ENCODE results near the gene TIE1.
A peak's percentile ranks its signal among the peaks of the same experiment; 100 is the strongest.

Gene TIE1

DNA sequence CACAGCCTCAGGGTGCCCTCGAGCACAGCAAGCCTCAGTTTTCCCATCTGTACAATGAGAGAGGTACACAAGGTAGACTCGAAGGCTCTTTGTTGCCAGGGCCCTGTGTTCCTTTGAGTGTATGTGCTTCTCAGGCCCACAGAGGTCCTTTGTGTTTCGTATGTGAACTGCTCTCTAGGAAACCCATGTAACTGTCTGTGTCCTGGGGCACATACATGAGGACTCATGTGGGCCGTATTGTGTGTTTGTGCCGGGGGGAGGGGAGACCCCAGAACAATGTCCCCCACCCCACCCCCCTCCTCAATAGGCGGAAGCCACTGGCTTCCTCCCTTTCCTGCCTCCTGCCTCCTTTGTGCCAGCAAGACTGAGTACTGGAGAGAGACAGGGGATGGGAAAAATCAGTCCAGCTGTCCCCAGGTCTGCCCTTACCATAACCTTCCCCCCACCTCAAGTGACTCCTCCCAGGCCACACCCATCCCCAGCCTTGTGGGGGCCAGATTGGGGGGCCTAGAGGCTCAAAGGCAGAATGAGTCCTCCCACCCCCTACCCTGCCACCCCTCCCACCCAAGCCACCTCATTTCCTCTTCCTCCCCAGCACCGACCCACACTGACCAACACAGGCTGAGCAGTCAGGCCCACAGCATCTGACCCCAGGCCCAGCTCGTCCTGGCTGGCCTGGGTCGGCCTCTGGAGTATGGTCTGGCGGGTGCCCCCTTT lies at the start of gene TIE1:
TIE1 (plus strand) TSS at position 605 of the 717 bp plus-strand sequence; CDS start at position 695, 90 bp downstream.
- peak; percentile 44 for DNase-seq (ENCODE audit: low read depth)
- TF ChIP-seq MYC (IDR thresholded peaks at IDR 0.05; ENCODE audit: low read depth, low read length) = no peak
- TF ChIP-seq, protein P1, sequence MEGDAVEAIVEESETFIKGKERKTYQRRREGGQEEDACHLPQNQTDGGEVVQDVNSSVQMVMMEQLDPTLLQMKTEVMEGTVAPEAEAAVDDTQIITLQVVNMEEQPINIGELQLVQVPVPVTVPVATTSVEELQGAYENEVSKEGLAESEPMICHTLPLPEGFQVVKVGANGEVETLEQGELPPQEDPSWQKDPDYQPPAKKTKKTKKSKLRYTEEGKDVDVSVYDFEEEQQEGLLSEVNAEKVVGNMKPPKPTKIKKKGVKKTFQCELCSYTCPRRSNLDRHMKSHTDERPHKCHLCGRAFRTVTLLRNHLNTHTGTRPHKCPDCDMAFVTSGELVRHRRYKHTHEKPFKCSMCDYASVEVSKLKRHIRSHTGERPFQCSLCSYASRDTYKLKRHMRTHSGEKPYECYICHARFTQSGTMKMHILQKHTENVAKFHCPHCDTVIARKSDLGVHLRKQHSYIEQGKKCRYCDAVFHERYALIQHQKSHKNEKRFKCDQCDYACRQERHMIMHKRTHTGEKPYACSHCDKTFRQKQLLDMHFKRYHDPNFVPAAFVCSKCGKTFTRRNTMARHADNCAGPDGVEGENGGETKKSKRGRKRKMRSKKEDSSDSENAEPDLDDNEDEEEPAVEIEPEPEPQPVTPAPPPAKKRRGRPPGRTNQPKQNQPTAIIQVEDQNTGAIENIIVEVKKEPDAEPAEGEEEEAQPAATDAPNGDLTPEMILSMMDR (IDR thresholded peaks at IDR 0.05; ENCODE audit: low read depth, low read length) = no peak
- H3K4me3 ChIP-seq (ENCODE audit: low read depth, low read length) = no peak within 1 kb of the TSS

DNA sequence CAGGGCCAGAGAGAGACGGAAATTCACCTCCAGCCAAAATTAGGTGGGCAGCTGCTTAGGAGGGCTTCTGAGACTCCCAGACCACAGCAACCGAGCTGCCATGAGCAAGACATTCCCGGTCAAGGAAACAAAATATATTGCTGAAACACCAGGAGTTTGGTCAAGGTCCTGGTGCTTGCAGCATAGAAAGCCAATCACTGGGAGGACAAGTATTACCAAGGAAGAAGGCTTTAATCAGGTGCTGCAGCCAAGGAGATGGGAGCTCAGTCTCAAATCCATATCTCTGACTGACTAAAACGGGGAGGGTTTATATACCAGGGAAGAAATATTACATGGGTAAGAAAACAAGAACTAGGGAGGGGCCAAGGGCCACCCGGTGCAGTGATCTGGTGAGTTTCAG lies 49.8 kb upstream of the TIE1 start:
- DNase-seq (ENCODE audit: low read depth) = no peak
- TF ChIP-seq, protein P2, sequence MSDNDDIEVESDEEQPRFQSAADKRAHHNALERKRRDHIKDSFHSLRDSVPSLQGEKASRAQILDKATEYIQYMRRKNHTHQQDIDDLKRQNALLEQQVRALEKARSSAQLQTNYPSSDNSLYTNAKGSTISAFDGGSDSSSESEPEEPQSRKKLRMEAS (IDR thresholded peaks at IDR 0.05; ENCODE audit: low read depth, low read length) = no peak
- TF ChIP-seq, protein P1 (IDR thresholded peaks at IDR 0.05; ENCODE audit: low read depth, low read length) = no peak
- no peak for TF ChIP-seq MYC (IDR thresholded peaks at IDR 0.05; ENCODE audit: low read depth, low read length)
- no peak for TF ChIP-seq POLR2A (IDR thresholded peaks at IDR 0.05; ENCODE audit: extremely low read depth, insufficient read length)
- H3K4me3 ChIP-seq (ENCODE audit: low read depth, low read length) = no peak overlapping the region

DNA sequence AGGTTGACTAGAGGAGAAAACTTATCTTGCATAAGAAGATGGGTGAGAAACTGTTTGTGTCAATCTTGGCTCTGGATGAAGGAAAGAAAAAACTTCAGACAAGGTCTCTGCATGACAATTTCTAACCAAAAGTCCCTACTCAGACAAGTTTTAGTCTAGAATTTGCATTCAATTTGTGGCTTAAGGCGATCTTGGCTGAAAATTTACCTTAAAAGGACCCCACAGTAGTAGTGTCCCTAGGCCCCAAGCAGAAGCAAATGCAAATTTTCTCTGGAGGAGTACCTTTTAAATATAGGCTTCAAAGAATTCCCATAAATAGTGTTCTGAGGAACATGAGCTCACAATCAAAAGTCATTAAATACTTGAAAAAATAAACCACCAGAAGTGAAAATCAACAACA lies 48.6 kb upstream of the TIE1 start:
- DNase-seq (ENCODE audit: low read depth) = no peak
- no peak overlapping the region for H3K4me3 ChIP-seq (ENCODE audit: low read depth, low read length)
- TF ChIP-seq, protein P1 (IDR thresholded peaks at IDR 0.05; ENCODE audit: low read depth, low read length) = no peak
- TF ChIP-seq POLR2A (IDR thresholded peaks at IDR 0.05; ENCODE audit: extremely low read depth, insufficient read length) = no peak
- TF ChIP-seq, protein P2 (IDR thresholded peaks at IDR 0.05; ENCODE audit: low read depth, low read length) = no peak
- TF ChIP-seq MYC (IDR thresholded peaks at IDR 0.05; ENCODE audit: low read depth, low read length) = no peak

DNA sequence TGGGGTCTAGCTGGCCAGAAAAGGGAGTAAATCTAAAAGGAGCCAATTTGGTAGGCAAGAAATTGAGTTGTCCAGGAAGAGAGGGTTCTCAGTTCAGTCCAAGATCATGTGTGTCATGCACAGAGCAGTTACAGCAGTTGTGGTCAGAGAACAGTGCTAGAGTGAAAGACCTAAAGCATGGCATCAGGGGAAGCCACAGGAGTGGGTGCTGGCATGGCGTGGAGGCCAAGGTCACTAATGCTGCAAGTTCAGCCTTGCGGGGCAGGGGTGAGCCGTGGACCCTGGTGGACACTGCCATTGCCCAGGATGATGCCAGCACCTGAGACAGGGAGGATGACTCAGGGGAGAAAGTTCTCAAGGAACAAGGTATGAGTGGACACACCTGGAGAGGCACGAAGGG lies 47.6 kb upstream of the TIE1 start:
- no peak for DNase-seq (ENCODE audit: low read depth)
- H3K4me3 ChIP-seq (ENCODE audit: low read depth, low read length) = no peak overlapping the region
- no peak for TF ChIP-seq MYC (IDR thresholded peaks at IDR 0.05; ENCODE audit: low read depth, low read length)
- no peak for TF ChIP-seq POLR2A (IDR thresholded peaks at IDR 0.05; ENCODE audit: extremely low read depth, insufficient read length)
- TF ChIP-seq, protein P1 (IDR thresholded peaks at IDR 0.05; ENCODE audit: low read depth, low read length) = no peak
- TF ChIP-seq, protein P2 (IDR thresholded peaks at IDR 0.05; ENCODE audit: low read depth, low read length) = no peak

DNA sequence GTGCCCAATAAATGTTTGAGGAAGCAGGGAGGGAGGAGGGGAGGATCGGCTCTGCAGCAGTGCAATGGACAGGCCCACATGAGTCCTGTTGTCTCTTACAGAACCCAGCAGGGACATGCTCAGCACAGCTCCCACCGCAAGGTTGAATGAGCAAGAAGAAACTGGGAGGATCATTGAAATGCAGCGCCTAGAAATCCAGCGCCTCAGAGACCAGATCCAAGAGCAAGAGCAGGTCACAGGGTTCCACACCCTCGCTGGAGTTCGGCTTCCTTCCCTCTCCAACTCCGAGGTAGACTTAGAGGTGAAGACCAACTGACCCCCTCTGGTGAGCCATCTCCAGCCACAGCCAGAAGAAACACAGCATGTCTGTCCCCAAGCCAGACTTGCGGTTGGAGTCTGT lies 46.9 kb upstream of the TIE1 start:
- TF ChIP-seq, protein P2 (IDR thresholded peaks at IDR 0.05; ENCODE audit: low read depth, low read length) = no peak
- TF ChIP-seq, protein P1 (IDR thresholded peaks at IDR 0.05; ENCODE audit: low read depth, low read length) = no peak
- TF ChIP-seq MYC (IDR thresholded peaks at IDR 0.05; ENCODE audit: low read depth, low read length) (no peak), POLR2A (IDR thresholded peaks at IDR 0.05; ENCODE audit: extremely low read depth, insufficient read length) (no peak)
- DNase-seq (ENCODE audit: low read depth) = no peak
- no peak overlapping the region for H3K4me3 ChIP-seq (ENCODE audit: low read depth, low read length)

All from NB4 (cell line).